Thyroid gland (tissue), 4 donors: ENCODE results near the gene CASQ1. TPM values are rescaled to one million over a fixed set of nuclear protein-coding genes. Genes with fewer than 3 reads are reported as not detected.

Experiments used
- DNase-seq, 2 donors: peaks; one replicate each; pipeline ENCODE4 v3.0.0-alpha.2; 2019
- H3K27ac ChIP-seq, 3 donors: fragments of 200-600 bp; sonication (generic); 1 replicate in 2 of 3; 2 replicates in 1 of 3; pipeline ENCODE4 v1.5.1; 2016 to 2019; ENCODE audit warnings: mild to moderate bottlenecking in 1 of 3, moderate library complexity in 1 of 3
- H3K27me3 ChIP-seq: fragments of 200-600 bp; sonication (generic); one replicate; pipeline ENCODE4 v1.5.1; 2019
- H3K36me3 ChIP-seq, 2 donors: fragments of 200-600 bp; sonication (generic); one replicate each; pipeline ENCODE4 v1.5.1; 2016 to 2019
- H3K4me1 ChIP-seq, 2 donors: fragments of 200-600 bp; sonication (generic); one replicate each; pipeline ENCODE4 v1.5.1; 2017 to 2019
- H3K4me3 ChIP-seq, 3 donors: fragments of 200-600 bp; sonication (generic); replicated peaks in 1 of 3; 1 replicate in 2 of 3; 2 replicates in 1 of 3; pipeline ENCODE4 v1.5.1; 2016; ENCODE audit warnings: mild to moderate bottlenecking in 1 of 3
- H3K9me3 ChIP-seq: fragments of 200-600 bp; sonication (generic); one replicate; pipeline ENCODE4 v1.5.1; 2017
- CTCF ChIP-seq, 6 experiments: fragments of 200-600 bp in 3 of 6; fragments of 450-650 bp in 3 of 6; sonication (generic) in 3 of 6; IDR thresholded peaks; one replicate each; pipeline ENCODE4 v1.5.1; 2016 to 2019; ENCODE audit warnings: antibody characterized with exemption in 6 of 6, mild to moderate bottlenecking in 2 of 6, inconsistent platforms in 1 of 6, moderate library complexity in 1 of 6
- POLR2A ChIP-seq, 2 donors: fragments of 450-650 bp; IDR thresholded peaks; one replicate each; pipeline ENCODE4 v1.6.1; 2017; ENCODE audit warnings: antibody characterized with exemption in 2 of 2, mild to moderate bottlenecking in 2 of 2, moderate library complexity in 1 of 2
- WGBS, 2 donors: methylation state at CpG; one replicate each; pipeline ENCODE4 v1.1.5; 2017; 5-methylcytosine and 5-hydroxymethylcytosine counted together
- intact Hi-C: fragments of 100-400 bp; cut with DNase I; formaldehyde crosslinking; loops from one replicate; pipeline ENCODE4 v1.15.1; 2023
- total RNA-seq, 4 donors: library from RNA; depleted of rRNA; stranded (reverse); fragments of >200 nt; gene quantifications; one replicate each; pipeline ENCODE4 v1.2.3, GENCODE V29; 2016

The CASQ1 gene
- total RNA-seq, 4 donors from 2014 or later, result not detected

- H3K9me3 ChIP-seq, result no peaks in the 10 kb centered on the region
These were observed 33.2 kb upstream of the CASQ1 start for GRCh38 chr1:160157174-160157573.

GRCh38 chr1:160158031-160158430, 32.3 kb upstream of the CASQ1 start:
- Histone ChIP-seq H3K4me3 (no peak overlapping the region), H3K9me3 (no peaks in the 10 kb centered on the region), H3K36me3 (no peaks in the 10 kb centered on the region), H3K4me1 (peaks cover 8 to 28% of the 10 kb centered on the region in 2 donors), H3K27me3 (no peaks in the 10 kb centered on the region), H3K27ac (no peak overlapping the region)
- TF ChIP-seq CTCF (IDR thresholded peaks at IDR 0.05), result no peak
- no peak for TF ChIP-seq POLR2A (IDR thresholded peaks at IDR 0.05)
- intact Hi-C loops, result no loop called here
- 90 to 91% methylated on average over 3 of the region's 3 CpGs for WGBS, 2 donors
- DNase-seq, result no peak

More at GRCh38 chr1:160157174-160157573, 33.2 kb upstream of the CASQ1 start:
- Histone ChIP-seq H3K27me3 (no peaks in the 10 kb centered on the region), H3K27ac (no peak overlapping the region), H3K36me3 (no peaks in the 10 kb centered on the region), H3K4me1 (peaks cover 8 to 20% of the 10 kb centered on the region in 2 donors), H3K4me3 (no peak overlapping the region)
- DNase-seq, result no peak
- TF ChIP-seq POLR2A (IDR thresholded peaks at IDR 0.05), result no peak
- TF ChIP-seq CTCF (IDR thresholded peaks at IDR 0.05), result no peak
- intact Hi-C loops, result no loop called here
- WGBS, 2 donors, result 81 to 95% methylated on average over 4 of the region's 4 CpGs

GRCh38 chr1:160158534-160158933, 31.8 kb upstream of the CASQ1 start:
- Histone ChIP-seq H3K36me3 (no peaks in the 10 kb centered on the region), H3K27ac (peak overlapping the region in 1 of 3 donors; percentile 75), H3K4me3 (no peak overlapping the region), H3K27me3 (no peaks in the 10 kb centered on the region), H3K4me1 (peaks cover 13 to 33% of the 10 kb centered on the region in 2 donors), H3K9me3 (no peaks in the 10 kb centered on the region)
- TF ChIP-seq POLR2A (IDR thresholded peaks at IDR 0.05) (no peak), CTCF (IDR thresholded peaks at IDR 0.05) (no peak)
- intact Hi-C loops, result no loop called here
- WGBS, 2 donors, result 84 to 88% methylated on average over 4 of the region's 4 CpGs
- DNase-seq, result no peak

- no peak for DNase-seq
- H3K36me3 ChIP-seq, result no peaks in the 10 kb centered on the region
- intact Hi-C loops, result no loop called here
- H3K4me1 ChIP-seq, result peaks cover 15 to 38% of the 10 kb centered on the region in 2 donors
- no peaks in the 10 kb centered on the region for H3K9me3 ChIP-seq
- no peak overlapping the region for H3K4me3 ChIP-seq
- H3K27me3 ChIP-seq, result no peaks in the 10 kb centered on the region
- TF ChIP-seq POLR2A (IDR thresholded peaks at IDR 0.05), result no peak
- TF ChIP-seq CTCF (IDR thresholded peaks at IDR 0.05), result no peak
- peak overlapping the region; percentile 70 to 75 (median 71) for H3K27ac ChIP-seq
These were observed 30.5 kb upstream of the CASQ1 start for GRCh38 chr1:160159846-160160245.

GRCh38 chr1:160161965-160162705, 28.2 kb upstream of the CASQ1 start:
- H3K27ac ChIP-seq, result peak overlapping the region; percentile 2 to 63 (median 40)
- 71 to 81% methylated on average over 6 of the region's 6 CpGs for WGBS, 2 donors
- no peaks in the 10 kb centered on the region for H3K9me3 ChIP-seq
- DNase-seq, result peak; percentile 30 to 45
- H3K4me1 ChIP-seq, result peaks cover 15 to 38% of the 10 kb centered on the region in 2 donors
- H3K27me3 ChIP-seq, result no peaks in the 10 kb centered on the region
- no peaks in the 10 kb centered on the region for H3K36me3 ChIP-seq
- TF ChIP-seq POLR2A (IDR thresholded peaks at IDR 0.05) (no peak), CTCF (IDR thresholded peaks at IDR 0.05) (peak in 3 of 6 experiments; percentile 33 to 45 (median 39))
- intact Hi-C loops, result no loop called here
- no peak overlapping the region for H3K4me3 ChIP-seq
